Left lobe of liver (tissue), 2 donors: ENCODE data around the gene ULBP1. TPM values are rescaled to one million over a fixed set of nuclear protein-coding genes. Genes with fewer than 3 reads are reported as not detected.
"Not testable (repeated sequence)": the region's sequence is repeated elsewhere in the genome, so short reads cannot be mapped to it uniquely, and the experiment has no call there.

ENCODE experiments used
- ATAC-seq: fragments of 200-7000 bp; cut with Tn5 transposase; one replicate; pipeline ENCODE4 v1.9.1; 2020; ENCODE audit warnings: mild to moderate bottlenecking, moderate library complexity
- DNase-seq: peaks from one replicate; pipeline ENCODE4 v3.0.0-alpha.2; 2020; ENCODE audit warnings: low spot score
- total RNA-seq: library from RNA; stranded (reverse); gene quantifications from one replicate; pipeline ENCODE4 v1.2.1, GENCODE V29; 2021
- donor health status: DM: no; HTN: no; CAD: no; lungs with moderate emphysema.
- donor health status: DM: no; HTN: yes; CAD: no.

The ULBP1 gene
- total RNA-seq, 1 donor from 2014 or later: 0.08 TPM

- DNase-seq (peak; percentile 14), ATAC-seq (no peak)
Measured at GRCh38 chr6:149931501-149931900, 32.2 kb upstream of the ULBP1 start.

DNA sequence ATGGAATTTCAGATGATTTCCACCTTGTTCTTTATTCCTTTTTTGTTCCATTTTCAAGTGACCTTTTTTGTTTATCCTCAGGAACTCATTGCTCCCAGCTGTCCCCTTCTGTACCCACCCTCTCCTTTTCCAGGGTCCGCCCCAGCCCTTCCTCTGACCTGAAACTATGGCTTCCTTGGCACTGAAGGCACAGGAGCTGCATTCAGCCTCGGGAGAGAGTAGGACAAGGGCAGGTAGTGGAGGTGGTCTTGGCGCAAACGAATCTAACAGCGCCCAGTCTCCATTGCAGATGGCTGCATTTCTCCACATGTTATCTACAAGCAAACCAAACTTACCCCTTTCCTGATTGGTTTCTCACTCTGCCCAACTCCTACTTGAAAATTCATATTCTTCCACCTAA lies 30.7 kb upstream of the ULBP1 start:
- ATAC-seq: no peak
- peak; percentile 21 for DNase-seq

DNA sequence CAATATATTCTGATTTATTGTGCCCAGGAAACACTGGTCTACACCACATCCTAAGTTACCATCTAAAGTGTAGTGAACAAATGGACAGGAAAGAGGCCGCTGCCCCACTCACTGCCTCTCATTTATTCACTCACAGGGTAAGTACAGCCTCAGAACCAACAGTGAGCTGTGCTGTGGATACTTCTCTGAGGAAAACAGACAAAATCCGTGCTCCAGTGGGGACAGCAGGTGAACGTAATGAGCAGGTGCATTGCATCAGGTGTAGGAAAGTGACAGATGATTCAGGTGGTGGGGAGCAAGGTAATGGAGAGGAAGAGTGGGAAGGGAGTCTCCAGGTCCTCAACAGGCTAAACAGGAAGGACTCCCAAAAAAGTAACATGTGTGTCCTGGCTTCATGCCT lies 30.3 kb upstream of the ULBP1 start:
- peak; percentile 16 for DNase-seq
- ATAC-seq: no peak

DNA sequence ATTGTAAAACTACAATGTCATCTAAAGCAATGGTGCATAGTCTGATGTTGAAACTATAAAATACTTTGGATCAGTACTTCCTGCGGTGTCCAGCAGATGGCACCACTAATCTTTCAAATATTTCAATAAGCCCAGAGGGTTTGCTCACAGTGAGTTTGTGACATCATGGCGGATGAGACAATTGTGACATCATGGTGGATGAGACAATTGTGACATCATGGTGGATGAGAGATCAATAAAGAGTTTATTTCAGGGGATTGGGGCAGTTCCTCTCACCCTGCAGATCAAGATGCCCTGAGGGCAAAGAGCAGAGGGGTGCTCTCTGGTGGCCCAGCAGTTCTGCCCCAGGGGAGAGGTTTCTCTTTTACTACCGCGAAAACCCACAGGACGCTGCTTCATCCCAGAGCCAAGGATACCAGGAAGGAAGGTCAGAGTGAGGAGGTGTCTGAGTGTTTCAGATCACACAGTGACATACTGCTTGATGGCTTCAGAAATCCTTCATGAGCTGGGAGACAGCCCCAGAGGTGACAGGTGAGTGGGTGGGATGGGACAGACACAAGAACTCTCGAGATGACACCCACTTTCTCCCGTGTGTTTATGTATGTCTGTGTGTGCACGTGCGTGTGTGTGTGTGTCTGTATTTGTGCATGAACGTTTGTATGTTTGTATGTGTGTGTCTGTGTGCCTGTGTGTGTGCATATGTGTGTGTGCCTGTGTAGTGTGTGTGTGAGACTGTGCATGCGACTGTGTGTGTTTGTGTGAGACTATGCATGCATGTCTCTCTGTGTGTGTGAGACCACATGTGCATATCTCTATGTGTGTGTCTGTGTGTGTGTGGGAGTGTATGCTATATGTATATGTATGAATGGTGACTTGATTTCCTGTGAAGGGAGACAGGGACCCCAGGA lies 29.2 kb upstream of the ULBP1 start:
- peak; percentile 56 for DNase-seq
- peak; percentile 89 for ATAC-seq

DNA sequence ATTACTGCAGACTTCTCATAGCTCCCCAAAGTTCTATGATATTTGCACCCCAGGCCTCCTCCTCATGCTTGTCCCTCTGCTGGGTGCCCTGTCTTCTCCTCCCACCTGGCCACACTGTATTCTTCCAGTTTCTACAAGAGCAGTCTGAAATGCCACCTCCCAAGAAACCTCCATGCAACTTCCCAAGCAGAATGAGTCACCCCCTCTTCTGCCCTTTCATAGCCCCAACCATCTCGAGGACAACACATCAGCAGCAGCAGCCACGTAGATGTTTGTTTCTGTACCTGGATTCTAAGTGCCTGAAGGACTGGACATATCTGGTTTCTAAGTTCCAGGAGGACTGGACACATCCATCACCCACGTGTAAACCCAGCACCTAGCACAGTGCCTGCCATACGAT lies 28.5 kb upstream of the ULBP1 start:
- DNase-seq (no peak), ATAC-seq (no peak)

DNA sequence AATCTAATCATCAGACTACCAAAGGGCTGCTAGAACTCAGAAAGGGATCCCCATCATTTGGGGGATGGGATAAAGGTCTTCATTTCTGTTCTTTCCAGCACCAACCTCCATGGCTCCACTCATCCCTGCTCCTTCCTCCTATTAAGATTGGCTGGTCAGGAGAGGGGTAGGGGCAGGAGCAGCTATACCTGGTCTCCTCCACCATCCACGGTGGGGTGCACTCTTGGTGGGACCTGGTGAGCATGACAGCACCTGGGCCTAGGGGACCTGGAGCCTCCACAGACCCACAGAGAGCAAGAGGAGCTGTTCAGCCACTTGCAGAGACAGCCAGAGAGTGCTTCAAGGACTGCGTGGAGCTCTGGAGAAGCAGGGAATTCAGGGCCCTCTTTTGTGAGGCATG lies 28.1 kb upstream of the ULBP1 start:
- ATAC-seq (no peak), DNase-seq (no peak)

- ATAC-seq (no peak), DNase-seq (no peak)
Measured at GRCh38 chr6:149936743-149937142, 27.0 kb upstream of the ULBP1 start.

DNA sequence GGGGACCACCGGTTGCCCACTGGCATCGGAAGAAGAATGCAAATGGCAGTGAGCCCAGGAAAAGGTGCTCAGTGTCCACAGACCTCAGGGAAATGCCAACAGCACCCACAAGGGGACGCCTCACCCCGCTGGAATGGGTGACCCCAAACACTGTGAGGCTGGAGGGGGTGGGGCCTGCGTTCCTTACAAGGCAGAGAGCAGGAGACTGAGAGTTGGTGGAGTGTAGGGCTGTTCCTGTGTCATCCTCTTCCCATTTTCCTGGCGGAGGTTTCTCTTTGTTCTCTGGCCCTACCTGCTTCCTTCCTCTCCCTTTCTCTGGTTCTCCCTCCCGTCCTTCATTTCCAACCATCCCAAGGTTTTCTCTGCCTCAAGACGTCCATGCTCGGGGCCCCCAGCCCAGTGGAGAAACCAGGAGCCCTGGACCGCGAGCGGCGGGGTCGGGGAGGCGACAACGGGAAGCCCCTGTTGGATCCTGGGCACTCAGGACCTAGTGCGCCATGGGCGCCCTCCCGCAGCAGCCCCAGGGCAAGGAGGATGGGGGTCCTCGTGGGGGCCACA lies 25.7 kb upstream of the ULBP1 start:
- not testable (repeated sequence) for DNase-seq
- peak; percentile 36 for ATAC-seq

GRCh38 chr6:149938571-149939355 lies 25.0 kb upstream of the ULBP1 start:
- no peak for DNase-seq

DNA sequence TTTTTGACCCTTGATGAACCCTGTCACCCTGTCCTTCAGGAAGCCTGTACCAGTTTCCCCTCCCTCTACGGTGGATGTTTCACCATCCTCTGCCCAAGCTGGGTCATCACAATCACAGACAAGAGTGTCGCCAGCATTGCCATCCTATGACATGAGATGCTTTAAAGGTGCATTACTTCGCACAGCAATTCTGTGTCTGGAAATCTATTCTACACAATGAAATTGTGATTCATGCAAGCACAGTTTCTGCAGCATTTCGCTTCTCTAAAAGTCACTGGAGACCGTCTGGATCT lies 24.4 kb upstream of the ULBP1 start:
- no peak for ATAC-seq

More at GRCh38 chr6:149938571-149939355, 25.0 kb upstream of the ULBP1 start:
- ATAC-seq: peak; percentile 15

GRCh38 chr6:149939909-149940671 lies 23.7 kb upstream of the ULBP1 start:
- ATAC-seq: no peak
- no peak for DNase-seq

More for the DNA sequence above, 24.4 kb upstream of the ULBP1 start:
- DNase-seq: no peak

DNA sequence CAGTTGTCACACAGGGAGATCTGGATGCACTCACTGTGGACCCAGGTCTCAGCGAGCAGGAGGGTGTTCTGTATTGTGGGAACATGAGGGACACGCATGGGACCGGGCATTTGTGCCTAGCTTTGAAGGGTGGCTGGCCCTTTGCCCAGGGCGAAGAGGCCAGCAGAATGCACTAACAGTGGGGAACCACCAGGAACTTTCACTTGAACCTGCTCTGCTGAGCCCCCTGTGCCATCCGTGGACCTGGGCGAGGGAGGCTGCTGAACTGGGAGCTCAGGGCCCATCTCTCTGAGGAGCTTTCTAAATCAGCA lies 23.1 kb upstream of the ULBP1 start:
- ATAC-seq (no peak), DNase-seq (no peak)

- ATAC-seq: peak; percentile 90
- peak; percentile 76 for DNase-seq
Measured at GRCh38 chr6:149941583-149942460, 21.9 kb upstream of the ULBP1 start, which contains the start of gene ULBP2. Gene ULBP2 (plus strand): TSS chr6:149942014. CDS start chr6:149942073, 59 bp downstream.

GRCh38 chr6:149942461-149942829 lies 21.3 kb upstream of the ULBP1 start:
- no peak for ATAC-seq

GRCh38 chr6:149943321-149943720 lies 20.4 kb upstream of the ULBP1 start:
- ATAC-seq: not testable (repeated sequence)
- peak; percentile 31 for DNase-seq

More at GRCh38 chr6:149942461-149942829, 21.3 kb upstream of the ULBP1 start:
- DNase-seq: peak; percentile 31

GRCh38 chr6:149945276-149945675 lies 18.5 kb upstream of the ULBP1 start:
- ATAC-seq, DNase-seq: not testable (repeated sequence)

- ATAC-seq: not testable (repeated sequence)
Measured at GRCh38 chr6:149946631-149947030, 17.1 kb upstream of the ULBP1 start.

GRCh38 chr6:149947533-149947932 lies 16.2 kb upstream of the ULBP1 start:
- not testable (repeated sequence) for DNase-seq, ATAC-seq

More at GRCh38 chr6:149946631-149947030, 17.1 kb upstream of the ULBP1 start:
- DNase-seq: not testable (repeated sequence)

- no peak for ATAC-seq
Measured at GRCh38 chr6:149948011-149948410, 15.7 kb upstream of the ULBP1 start.

DNA sequence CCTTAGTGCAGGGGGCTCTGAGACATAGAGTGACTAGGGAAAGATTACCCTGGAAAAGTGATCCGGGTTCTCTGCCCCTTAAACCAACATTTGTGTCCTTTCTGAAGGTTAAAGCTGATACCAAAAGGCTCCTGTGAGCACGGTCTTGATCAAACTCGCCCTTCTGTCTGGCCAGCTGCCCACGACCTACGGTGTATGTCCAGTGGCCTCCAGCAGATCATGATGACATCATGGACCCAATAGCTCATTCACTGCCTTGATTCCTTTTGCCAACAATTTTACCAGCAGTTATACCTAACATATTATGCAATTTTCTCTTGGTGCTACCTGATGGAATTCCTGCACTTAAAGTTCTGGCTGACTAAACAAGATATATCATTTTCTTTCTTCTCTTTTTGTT lies 15.1 kb upstream of the ULBP1 start:
- ATAC-seq: no peak
- no peak for DNase-seq

More at GRCh38 chr6:149948011-149948410, 15.7 kb upstream of the ULBP1 start:
- DNase-seq: no peak
